Measurements from ENCODE around the gene RNPEPL1.

DNA sequence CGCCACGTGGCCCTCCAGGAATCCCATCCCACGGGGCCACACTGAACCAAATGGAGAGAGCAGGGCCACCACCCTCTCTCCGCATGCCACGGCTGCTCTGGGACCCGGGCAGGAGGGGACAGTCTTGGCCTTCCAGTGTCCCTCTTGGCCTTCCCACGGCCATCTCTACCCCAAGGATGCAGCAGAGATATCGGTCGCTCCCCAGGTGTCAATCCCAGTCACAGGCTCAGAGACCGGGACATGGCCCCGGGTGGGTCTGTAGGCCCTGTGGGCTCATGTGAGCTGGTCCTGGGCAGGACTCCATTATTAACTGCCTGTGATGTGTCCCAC lies 33.5 kb downstream of the RNPEPL1 start:
- TF ChIP-seq, protein P1, sequence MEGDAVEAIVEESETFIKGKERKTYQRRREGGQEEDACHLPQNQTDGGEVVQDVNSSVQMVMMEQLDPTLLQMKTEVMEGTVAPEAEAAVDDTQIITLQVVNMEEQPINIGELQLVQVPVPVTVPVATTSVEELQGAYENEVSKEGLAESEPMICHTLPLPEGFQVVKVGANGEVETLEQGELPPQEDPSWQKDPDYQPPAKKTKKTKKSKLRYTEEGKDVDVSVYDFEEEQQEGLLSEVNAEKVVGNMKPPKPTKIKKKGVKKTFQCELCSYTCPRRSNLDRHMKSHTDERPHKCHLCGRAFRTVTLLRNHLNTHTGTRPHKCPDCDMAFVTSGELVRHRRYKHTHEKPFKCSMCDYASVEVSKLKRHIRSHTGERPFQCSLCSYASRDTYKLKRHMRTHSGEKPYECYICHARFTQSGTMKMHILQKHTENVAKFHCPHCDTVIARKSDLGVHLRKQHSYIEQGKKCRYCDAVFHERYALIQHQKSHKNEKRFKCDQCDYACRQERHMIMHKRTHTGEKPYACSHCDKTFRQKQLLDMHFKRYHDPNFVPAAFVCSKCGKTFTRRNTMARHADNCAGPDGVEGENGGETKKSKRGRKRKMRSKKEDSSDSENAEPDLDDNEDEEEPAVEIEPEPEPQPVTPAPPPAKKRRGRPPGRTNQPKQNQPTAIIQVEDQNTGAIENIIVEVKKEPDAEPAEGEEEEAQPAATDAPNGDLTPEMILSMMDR (IDR thresholded peaks at IDR 0.05; ENCODE audit: low read depth, low read length), result no peak
- TF ChIP-seq MYC (IDR thresholded peaks at IDR 0.05; ENCODE audit: low read depth, low read length) (no peak), POLR2A (IDR thresholded peaks at IDR 0.05; ENCODE audit: extremely low read depth, insufficient read length) (no peak)

All from NB4 (cell line).